ENCODE results near the gene ROBO1. TPM values are rescaled to one million over a fixed set of nuclear protein-coding genes. Genes with fewer than 3 reads are reported as not detected.

ROBO1 gene
- total and polyA plus RNA-seq, 2 donors (not counting 3 experiments of a cell fraction or from before 2014, with no cell fraction given) = 5.9 to 14.2 TPM

GRCh38 chr3:78870484-78870883, 897.3 kb downstream of the ROBO1 start:
- Histone ChIP-seq H3K9me3 (replicated peaks; ENCODE audit: control insufficient read depth, insufficient read depth, low read length) (no peaks in the 10 kb centered on the region), H3K27ac (ENCODE audit: insufficient read depth, low read depth, low read length) (no peak overlapping the region), H2AFZ (ENCODE audit: low read depth, low read length) (no peak overlapping the region), H3K9me1 (replicated peaks; ENCODE audit: control insufficient read depth, extremely low read depth, insufficient read depth, low read length) (no peaks in the 10 kb centered on the region), H3K27me3 (ENCODE audit: control insufficient read depth in 2 of 2, insufficient read depth in 2 of 2, low read length in 2 of 2) (no peaks in the 10 kb centered on the region), H3K4me3 (replicated peaks in 1 of 3; ENCODE audit: insufficient read depth in 1 of 3, low read depth in 1 of 3, low read length in 3 of 3) (no peak overlapping the region), H3K36me3 (ENCODE audit: control insufficient read depth in 2 of 2, extremely low read depth in 1 of 2, insufficient read depth in 2 of 2, low read length in 2 of 2) (no peaks in the 10 kb centered on the region), H3K4me2 (ENCODE audit: insufficient read depth, low read length) (no peak overlapping the region), H3K4me1 (ENCODE audit: control insufficient read depth, extremely low read depth, insufficient read depth, low read length) (peaks cover 11% of the 10 kb centered on the region), H4K20me1 (replicated peaks; ENCODE audit: control insufficient read depth, extremely low read depth, insufficient read depth, low read length) (no peaks in the 10 kb centered on the region), H3K9ac (replicated peaks; ENCODE audit: extremely low read depth, insufficient read depth, low read length) (no peak overlapping the region), H3K79me2 (ENCODE audit: control insufficient read depth, insufficient read depth, low read length) (no peaks in the 10 kb centered on the region)
- FAIRE-seq (no peak), DNase-seq (ENCODE audit: low read depth, low spot score) (no peak)
- TF ChIP-seq JUN (IDR thresholded peaks at IDR 0.05; ENCODE audit: borderline replicate concordance, insufficient read depth, insufficient read length, low read depth) = no peak
- no peak for TF ChIP-seq POLR2AphosphoS5 (IDR thresholded peaks at IDR 0.05; ENCODE audit: insufficient read depth, low read depth, low read length)
- TF ChIP-seq MYC (IDR thresholded peaks at IDR 0.05; ENCODE audit: low read depth, low read length) = no peak
- TF ChIP-seq, protein P1, sequence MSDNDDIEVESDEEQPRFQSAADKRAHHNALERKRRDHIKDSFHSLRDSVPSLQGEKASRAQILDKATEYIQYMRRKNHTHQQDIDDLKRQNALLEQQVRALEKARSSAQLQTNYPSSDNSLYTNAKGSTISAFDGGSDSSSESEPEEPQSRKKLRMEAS (IDR thresholded peaks at IDR 0.05; ENCODE audit: insufficient read depth, insufficient read length) = no peak
- TF ChIP-seq GATA2 (IDR thresholded peaks at IDR 0.05; ENCODE audit: insufficient read depth, insufficient read length, low read depth, low read length) = no peak
- no peak for TF ChIP-seq EZH2 (IDR thresholded peaks at IDR 0.05; ENCODE audit: borderline replicate concordance, low read depth, low read length, severe bottlenecking)
- TF ChIP-seq CTCF (IDR thresholded peaks at IDR 0.05; ENCODE audit: extremely low read depth in 1 of 2, insufficient read depth in 1 of 2, low read depth in 1 of 2, low read length in 2 of 2) = no peak
- no peak for TF ChIP-seq FOS (IDR thresholded peaks at IDR 0.05; ENCODE audit: borderline replicate concordance, insufficient read depth, low read length)
- TF ChIP-seq POLR2A (IDR thresholded peaks at IDR 0.05; ENCODE audit: low read depth, low read length) = no peak
- POLR2A ChIA-PET = no interaction called here
- dilution Hi-C loops (cut with MboI; ENCODE audit: extremely low pct_ligation_motif_present, low sequenced_read_pairs) (no loop called here), intact Hi-C loops (cut with micrococcal nuclease) (loop anchor here (5.0 kb wide), 1 partner anchor 147 kb away; no protein-coding TSS in a partner anchor)
- CTCF ChIA-PET = no interaction called here
- no TSS peak for BruUV-seq (replicated peaks)

All from endothelial cell of umbilical vein (primary cell).